ENCODE data around the gene DNAJC5G.

Gene DNAJC5G

DNA sequence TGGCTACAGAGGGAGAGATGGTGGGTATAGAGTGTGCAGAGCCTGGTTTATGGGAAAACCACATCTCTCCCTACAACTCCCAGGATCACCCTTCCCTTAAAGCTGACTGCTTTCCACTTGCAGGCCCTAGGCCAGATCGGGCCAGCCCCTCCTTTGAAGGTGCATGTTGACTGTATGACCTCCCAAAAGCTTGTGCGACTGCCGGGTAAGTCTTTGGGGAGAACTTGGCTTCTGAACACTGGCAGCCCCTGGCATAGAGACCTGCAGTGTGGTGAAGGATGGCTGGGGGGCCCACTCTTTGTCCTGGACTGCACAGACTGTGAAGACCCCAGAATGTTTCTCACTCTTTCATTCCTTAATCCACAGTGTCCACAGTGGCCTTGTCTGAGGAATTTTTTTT is 38.6 kb upstream of the DNAJC5G start:
- ChIA-PET POLR2A (no interaction called here), CTCF (interaction anchor here (1.4 kb wide), 1 partner anchor 13 kb away, joined by 5 read pairs; no protein-coding TSS in a partner anchor)
- DNase-seq (ENCODE audit: extremely low spot score) = no peak
- TF ChIP-seq CTCF (IDR thresholded peaks at IDR 0.05; ENCODE audit: control extremely low read depth, extremely low read depth, low read depth, missing control alignments) = no peak

- no peak for TF ChIP-seq CTCF (IDR thresholded peaks at IDR 0.05; ENCODE audit: control extremely low read depth, extremely low read depth, low read depth, missing control alignments)
- DNase-seq (ENCODE audit: extremely low spot score) = no peak
- ChIA-PET POLR2A (interaction anchor here (0.6 kb wide), 1 partner anchor 192 kb away, joined by 4 read pairs; no protein-coding TSS in a partner anchor), CTCF (no interaction called here)
Observed at GRCh38 chr2:27237341-27237945, 37.8 kb upstream of the DNAJC5G start.

DNA sequence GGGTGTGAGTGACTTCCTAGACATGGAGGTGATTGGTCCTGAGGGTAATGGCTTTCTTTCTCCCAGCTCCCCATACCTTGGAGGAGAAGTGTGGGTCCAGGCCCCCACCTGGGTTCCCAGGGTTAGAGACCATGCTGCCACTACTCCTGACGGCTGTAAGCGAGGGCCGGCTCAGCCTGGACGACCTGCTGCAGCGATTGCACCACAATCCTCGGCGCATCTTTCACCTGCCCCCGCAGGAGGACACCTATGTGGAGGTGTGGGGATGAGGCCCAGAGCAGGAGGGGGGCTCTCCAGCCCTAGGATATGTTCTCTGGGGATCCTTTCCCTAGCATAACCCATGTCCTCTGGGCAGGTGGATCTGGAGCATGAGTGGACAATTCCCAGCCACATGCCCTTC is 36.3 kb upstream of the DNAJC5G start:
- no peak for TF ChIP-seq CTCF (IDR thresholded peaks at IDR 0.05; ENCODE audit: control extremely low read depth, extremely low read depth, low read depth, missing control alignments)
- CTCF ChIA-PET = no interaction called here
- POLR2A ChIA-PET = interaction anchor here (0.8 kb wide), 1 partner anchor 10 kb away, joined by 4 read pairs; no protein-coding TSS in a partner anchor
- DNase-seq (ENCODE audit: extremely low spot score) = no peak

DNA sequence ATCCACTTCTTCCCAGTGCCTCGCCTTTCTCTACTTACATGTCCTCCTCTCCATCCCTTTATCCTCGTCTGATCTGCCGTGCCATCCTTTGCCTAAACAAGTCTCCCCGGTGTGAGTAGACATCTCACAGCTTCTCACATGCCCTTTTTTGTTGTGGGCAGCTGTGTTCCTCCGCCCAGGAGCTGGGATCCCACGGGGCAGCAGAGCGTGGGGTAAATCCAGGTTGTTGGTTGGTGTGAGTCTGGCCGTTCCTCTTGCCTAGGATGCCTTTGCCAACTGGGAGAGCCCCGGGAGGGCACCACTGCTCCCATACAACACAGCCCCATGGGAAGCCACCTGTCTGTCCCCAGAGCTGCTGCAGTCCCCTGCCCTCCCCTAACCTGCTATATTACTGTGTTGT is 34.8 kb upstream of the DNAJC5G start:
- ChIA-PET POLR2A (no interaction called here), CTCF (interaction anchor here (2.3 to 4.1 kb wide), 2 partner anchors 9 to 39 kb away, joined by 5 to 14 read pairs; no protein-coding TSS in a partner anchor)
- no peak for DNase-seq (ENCODE audit: extremely low spot score)
- no peak for TF ChIP-seq CTCF (IDR thresholded peaks at IDR 0.05; ENCODE audit: control extremely low read depth, extremely low read depth, low read depth, missing control alignments)

DNA sequence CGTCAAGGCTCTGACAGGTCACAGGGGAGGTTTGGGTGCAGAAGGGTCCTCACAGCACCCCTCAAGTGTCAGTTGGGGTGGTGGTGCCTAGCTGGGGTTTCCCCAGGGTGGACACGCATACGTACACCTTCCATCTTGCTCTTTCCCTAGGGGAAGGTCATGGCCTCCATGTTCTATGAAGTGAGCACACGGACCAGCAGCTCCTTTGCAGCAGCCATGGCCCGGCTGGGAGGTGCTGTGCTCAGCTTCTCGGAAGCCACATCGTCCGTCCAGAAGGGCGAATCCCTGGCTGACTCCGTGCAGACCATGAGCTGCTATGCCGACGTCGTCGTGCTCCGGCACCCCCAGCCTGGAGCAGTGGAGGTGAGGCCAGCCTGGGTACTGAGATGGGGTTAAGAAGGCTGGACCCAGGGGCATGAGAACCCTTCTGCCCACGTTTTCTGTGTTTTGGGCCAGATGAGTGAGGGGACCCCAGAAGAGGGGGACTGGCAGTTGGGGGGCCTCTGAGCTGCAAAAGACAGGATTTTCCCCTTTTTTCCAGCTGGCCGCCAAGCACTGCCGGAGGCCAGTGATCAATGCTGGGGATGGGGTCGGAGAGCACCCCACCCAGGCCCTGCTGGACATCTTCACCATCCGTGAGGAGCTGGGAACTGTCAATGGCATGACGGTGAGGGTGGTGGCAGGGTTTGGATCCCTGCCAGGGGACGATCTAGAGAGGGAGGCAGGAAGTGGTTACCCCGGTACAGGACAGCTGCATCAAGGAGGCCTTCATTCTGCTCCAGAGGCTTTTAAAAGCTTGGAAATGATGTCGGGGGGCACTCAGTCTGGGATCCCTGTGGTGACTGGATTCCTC is 33.2 kb upstream of the DNAJC5G start:
- DNase-seq (ENCODE audit: extremely low spot score) = no peak
- no peak for TF ChIP-seq CTCF (IDR thresholded peaks at IDR 0.05; ENCODE audit: control extremely low read depth, extremely low read depth, low read depth, missing control alignments)
- ChIA-PET POLR2A (interaction anchor here (0.6 kb wide), 1 partner anchor 24 kb away, joined by 3 read pairs; no protein-coding TSS in a partner anchor), CTCF (interaction anchor here (0.8 to 4.1 kb wide), 5 partner anchors 9 to 142 kb away, joined by 3 to 14 read pairs (median 4); no protein-coding TSS in a partner anchor)

DNA sequence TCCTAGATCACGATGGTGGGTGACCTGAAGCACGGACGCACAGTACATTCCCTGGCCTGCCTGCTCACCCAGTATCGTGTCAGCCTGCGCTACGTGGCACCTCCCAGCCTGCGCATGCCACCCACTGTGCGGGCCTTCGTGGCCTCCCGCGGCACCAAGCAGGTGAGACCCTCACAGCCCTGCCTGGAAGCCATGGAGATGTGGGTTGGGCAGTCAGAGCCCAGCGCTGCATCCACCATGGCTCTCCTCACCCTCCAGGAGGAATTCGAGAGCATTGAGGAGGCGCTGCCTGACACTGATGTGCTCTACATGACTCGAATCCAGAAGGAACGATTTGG is 32.6 kb upstream of the DNAJC5G start:
- CTCF ChIA-PET = interaction anchor here (1.0 to 4.1 kb wide), 4 partner anchors 8 to 37 kb away, joined by 3 to 14 read pairs (median 4); no protein-coding TSS in a partner anchor
- no peak for TF ChIP-seq CTCF (IDR thresholded peaks at IDR 0.05; ENCODE audit: control extremely low read depth, extremely low read depth, low read depth, missing control alignments)
- DNase-seq (ENCODE audit: extremely low spot score) = no peak
- POLR2A ChIA-PET = no interaction called here
